ENCODE data around the gene ZIC2.
"Not testable (repeated sequence)": the region's sequence is repeated elsewhere in the genome, so short reads cannot be mapped to it uniquely, and the experiment has no call there.

Gene ZIC2

DNA sequence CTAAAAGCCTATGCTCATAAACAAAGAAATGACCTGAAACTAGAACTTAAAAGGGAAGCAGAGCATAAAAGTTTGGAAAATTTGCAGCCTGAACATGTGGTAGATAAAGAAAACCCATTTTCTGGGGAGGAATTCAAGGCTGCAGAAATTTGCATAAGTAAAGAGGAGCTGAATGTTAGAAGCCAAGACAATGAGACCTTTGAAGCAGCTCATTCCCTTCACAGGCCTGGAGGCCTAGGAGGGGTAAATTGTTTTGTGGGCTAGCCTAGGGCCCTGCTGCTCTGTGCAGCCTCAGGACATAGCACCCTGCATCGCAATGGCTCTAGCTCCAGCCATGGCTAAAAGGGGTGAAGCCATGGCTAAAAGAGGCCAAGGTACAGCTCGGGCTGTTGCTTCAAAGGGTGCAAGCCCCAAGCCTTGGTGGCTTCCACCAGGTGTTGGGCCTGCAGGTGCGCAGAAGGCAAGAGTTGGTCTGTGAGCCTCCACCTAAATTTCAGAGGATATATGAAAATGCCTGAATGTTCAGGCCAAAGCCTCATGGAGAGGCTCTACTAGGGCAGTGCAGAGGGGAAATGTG is 38.3 kb downstream of the ZIC2 start:
- DNase-seq (ENCODE audit: low read depth), result no peak

DNA sequence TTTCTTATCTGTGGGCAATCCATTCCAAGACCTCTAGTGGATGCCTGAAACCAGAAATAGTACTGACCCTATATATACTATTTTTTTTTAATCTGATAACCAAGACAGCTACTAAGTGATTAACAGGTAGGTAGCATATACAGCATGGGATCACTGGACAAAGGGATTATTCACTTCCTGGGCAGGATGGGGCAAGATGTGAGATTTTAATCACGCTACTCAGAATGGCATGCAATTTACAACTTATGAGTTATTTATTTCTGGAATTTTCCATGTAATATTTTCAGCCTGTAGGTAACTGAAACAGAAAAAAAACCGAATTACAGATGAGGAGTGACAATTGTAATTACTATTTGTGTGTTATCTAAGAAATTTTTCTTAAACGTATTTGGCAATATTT is 41.2 kb downstream of the ZIC2 start:
- DNase-seq (ENCODE audit: low read depth), result no peak

DNA sequence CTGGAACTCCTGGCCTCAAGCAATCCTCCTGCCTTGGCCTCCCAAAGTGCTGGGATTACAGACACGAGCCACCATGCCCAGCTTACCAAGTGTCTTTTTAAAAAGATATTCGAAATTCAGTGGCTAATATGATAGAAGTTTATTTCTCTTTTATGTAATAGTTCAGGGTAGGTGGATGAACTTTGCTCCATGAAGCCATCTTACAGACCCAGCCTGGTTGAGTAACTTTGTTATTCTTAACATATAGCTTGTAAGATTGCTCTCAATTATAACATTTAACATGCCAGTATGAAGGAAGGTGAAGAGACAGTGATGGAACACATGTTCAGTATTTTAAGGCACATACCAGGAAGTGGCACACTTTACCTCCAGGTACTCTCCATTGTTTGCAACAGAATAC is 42.4 kb downstream of the ZIC2 start:
- no peak for DNase-seq (ENCODE audit: low read depth)

DNA sequence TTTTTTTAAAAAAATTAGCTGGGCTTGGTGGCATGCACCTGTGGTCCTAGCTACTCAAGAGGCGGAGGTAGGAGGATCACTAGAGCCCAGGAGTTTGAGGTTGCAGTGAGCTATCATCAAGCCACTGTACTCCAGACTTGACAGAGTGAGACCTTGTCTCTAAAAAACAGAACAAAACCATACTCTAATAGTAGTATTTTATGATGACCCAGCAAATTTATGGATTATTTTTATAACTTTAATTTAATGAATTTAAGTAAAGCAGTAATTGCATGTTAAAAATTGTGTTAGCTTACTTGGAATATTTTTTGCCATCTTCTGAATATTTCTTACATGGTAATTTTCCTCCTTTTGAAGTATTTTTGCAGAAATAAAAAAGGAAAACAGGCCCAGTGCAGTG is 48.3 kb downstream of the ZIC2 start:
- DNase-seq (ENCODE audit: low read depth), result no peak

DNA sequence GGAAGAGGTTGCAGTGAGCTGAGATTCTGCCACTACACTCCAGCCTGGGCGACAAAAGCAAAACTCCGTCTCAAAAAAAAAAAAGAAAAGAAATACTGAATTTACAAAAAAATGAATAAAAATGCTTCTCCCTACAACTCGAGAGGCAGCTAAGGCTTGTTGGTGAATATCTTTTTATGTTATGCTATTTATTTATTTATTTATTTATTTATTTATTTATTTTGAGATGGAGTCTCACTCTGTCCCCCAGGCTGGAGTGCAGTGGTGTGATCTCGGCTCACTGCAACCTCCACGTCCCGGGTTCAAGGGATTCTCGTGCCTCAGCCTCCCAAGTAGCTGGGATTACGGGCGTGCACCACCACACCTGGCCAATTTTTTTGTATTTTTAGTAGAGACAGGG is 51.1 kb downstream of the ZIC2 start:
- not testable (repeated sequence) for DNase-seq (ENCODE audit: low read depth)

DNA sequence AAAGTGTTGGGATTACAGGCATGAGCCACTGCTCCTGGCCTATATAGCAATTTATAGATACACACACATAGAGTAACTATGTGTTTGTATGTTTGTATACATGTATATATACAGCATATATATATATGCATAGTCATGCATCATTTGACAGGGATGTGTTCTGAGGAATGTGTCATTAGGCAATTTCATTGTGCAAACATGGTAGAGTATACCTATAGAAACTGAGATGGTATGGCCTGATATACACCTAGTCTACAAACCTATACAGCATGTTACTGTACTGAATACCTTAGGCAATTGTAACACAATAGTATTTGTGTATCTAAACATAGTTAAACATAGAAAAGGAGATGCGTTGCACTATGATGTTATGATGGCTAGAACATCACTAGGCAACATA is 54.4 kb downstream of the ZIC2 start:
- no peak for DNase-seq (ENCODE audit: low read depth)

Data from iris pigment epithelial cell (primary cell).